ENCODE data around the gene KCNAB2.
"Not testable (repeated sequence)": the region's sequence is repeated elsewhere in the genome, so short reads cannot be mapped to it uniquely, and the experiment has no call there.

Gene KCNAB2

GRCh38 chr1:6010554-6010953 is 35.1 kb upstream of the KCNAB2 start:
- DNase-seq (ENCODE audit: low read depth), result no peak

GRCh38 chr1:6011161-6011945 is 34.3 kb upstream of the KCNAB2 start:
- DNase-seq (ENCODE audit: low read depth), result no peak

GRCh38 chr1:6011946-6012258 is 33.8 kb upstream of the KCNAB2 start:
- no peak for DNase-seq (ENCODE audit: low read depth)

GRCh38 chr1:6012529-6013318 is 33.0 kb upstream of the KCNAB2 start:
- DNase-seq (ENCODE audit: low read depth), result no peak

- DNase-seq (ENCODE audit: low read depth), result no peak
These were observed 32.2 kb upstream of the KCNAB2 start for GRCh38 chr1:6013491-6013890.

GRCh38 chr1:6014130-6014999 is 31.3 kb upstream of the KCNAB2 start:
- no peak for DNase-seq (ENCODE audit: low read depth)

GRCh38 chr1:6016191-6016865 is 29.4 kb upstream of the KCNAB2 start:
- DNase-seq (ENCODE audit: low read depth), result peak; percentile 28

GRCh38 chr1:6017654-6018053 is 28.0 kb upstream of the KCNAB2 start:
- not testable (repeated sequence) for DNase-seq (ENCODE audit: low read depth)

GRCh38 chr1:6019166-6019845 is 26.4 kb upstream of the KCNAB2 start:
- no peak for DNase-seq (ENCODE audit: low read depth)

GRCh38 chr1:6022193-6022592 is 23.5 kb upstream of the KCNAB2 start:
- no peak for DNase-seq (ENCODE audit: low read depth)

- DNase-seq (ENCODE audit: low read depth), result no peak
These were observed 22.3 kb upstream of the KCNAB2 start for GRCh38 chr1:6023346-6023745.

- no peak for DNase-seq (ENCODE audit: low read depth)
These were observed 21.3 kb upstream of the KCNAB2 start for GRCh38 chr1:6024376-6024775.

GRCh38 chr1:6025269-6026094 is 20.2 kb upstream of the KCNAB2 start:
- DNase-seq (ENCODE audit: low read depth), result no peak

- DNase-seq (ENCODE audit: low read depth), result no peak
These were observed 19.4 kb upstream of the KCNAB2 start for GRCh38 chr1:6026095-6026809.

- no peak for DNase-seq (ENCODE audit: low read depth)
These were observed 18.1 kb upstream of the KCNAB2 start for GRCh38 chr1:6027591-6027990.

GRCh38 chr1:6028042-6028850 is 17.4 kb upstream of the KCNAB2 start:
- DNase-seq (ENCODE audit: low read depth), result no peak

- no peak for DNase-seq (ENCODE audit: low read depth)
These were observed 16.3 kb upstream of the KCNAB2 start for GRCh38 chr1:6029351-6029750.

GRCh38 chr1:6030132-6030531 is 15.6 kb upstream of the KCNAB2 start:
- no peak for DNase-seq (ENCODE audit: low read depth)

Data from non-pigmented ciliary epithelial cell (primary cell).